Stimulated activated CD8-positive, alpha-beta memory T cell treated with anti-CD3 and anti-CD28 coated beads, Interleukin-12 subunit alpha, Interleukin-12 subunit beta, amount 100 ng/mL, for 24 hours (primary cell): Measurements from ENCODE around the gene LSAMP.

Experiments
- DNase-seq: peaks from one replicate; pipeline ENCODE4 v3.0.0-alpha.2; 2020; ENCODE audit errors: extremely low read depth

LSAMP gene

DNA sequence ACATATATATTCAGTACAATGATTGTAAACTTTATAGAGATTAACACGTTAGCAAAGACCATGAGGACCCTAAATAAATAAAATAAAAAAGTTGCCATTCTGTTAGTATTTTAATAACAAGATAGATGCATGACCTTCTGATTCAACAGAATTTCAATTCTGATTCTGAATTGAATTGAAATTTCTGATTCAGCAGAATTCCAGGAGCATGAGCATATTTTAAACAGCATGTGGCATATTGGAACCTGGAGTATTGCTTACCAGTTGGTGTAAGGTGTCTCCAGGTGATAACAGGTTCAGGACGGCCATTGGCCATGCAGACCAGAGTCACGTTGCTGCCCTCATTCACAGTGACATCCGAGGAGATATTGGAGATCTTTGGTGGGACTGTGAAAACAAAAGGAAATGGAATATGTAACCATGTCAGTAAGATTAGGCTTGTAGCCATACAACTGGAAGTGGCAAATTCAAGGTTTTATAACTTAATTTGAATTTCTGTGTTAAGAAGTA, 426.0 kb downstream of the LSAMP start:
- DNase-seq: no peak

DNA sequence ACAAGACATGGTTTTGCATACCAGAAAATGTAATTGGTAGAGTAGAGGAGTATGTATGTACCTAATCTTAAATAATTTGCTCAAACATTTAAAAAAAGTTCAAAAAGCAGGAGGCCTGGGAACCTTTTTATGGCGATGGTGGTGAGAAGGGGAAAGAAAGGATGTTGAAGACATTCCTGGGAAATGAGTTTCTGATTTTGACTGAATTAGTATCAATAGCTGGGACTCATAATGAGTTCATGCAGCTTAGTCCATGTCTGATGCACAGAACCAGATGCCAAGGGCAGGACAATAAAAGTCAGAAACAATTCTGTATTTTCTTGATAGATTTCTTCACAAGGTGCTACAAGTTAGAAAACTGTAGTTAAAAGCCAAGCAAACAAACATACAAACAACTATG, 426.6 kb downstream of the LSAMP start:
- no peak for DNase-seq

DNA sequence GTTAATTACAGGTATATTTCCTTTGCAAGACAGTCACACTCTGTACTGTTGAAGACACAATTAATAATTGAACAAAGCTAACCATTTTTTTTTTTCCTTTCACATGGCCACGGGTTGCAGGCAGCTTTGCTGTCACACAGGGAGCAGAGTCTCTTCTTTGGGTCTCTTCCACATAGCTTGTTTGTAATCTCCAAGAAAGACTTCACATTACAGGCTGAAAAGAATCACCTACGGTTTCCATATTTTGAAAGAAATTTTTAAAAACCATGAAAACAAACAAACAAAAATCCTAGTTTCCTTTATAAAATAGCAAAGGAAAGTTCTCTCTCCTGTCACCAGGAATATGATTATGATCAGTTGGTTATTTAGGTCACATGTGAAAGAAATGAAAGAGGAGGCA, 429.4 kb downstream of the LSAMP start:
- no peak for DNase-seq

DNA sequence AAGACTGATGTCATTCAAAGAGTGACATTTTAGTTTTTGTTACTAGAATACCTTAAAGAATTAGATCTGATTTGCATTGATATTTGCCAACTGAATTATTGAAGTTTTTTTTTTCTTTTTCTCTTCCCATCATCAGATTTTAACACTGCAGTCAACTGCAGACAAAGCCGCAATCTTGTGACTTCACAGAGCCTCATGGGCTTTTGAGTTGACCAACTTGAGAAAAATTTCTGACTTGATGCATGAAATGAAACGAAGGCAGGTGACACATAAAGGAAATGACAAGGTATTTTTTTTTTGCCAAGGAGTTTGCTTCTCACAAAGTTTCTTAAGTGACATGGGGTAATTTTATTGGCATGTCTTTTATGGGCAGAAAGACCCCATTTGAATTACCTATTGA, 438.3 kb downstream of the LSAMP start:
- DNase-seq: no peak

DNA sequence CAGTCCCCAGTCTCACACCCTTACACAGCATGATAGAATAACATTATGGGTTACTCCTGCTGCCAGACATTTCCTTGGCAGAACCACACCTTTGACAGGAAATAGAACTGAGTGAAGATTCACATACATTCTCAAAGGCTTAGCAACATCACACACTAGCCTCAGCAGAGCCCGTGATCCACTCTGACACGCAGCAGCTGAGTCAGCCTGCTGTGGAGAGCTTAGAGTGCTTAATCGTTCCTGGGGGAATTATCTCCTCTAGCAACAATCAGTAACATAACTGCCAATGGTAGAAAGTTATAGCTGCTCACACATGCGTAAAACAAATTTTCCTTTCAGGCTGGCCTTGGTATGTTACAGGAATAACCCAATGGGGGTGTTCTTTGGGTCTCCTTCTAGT, 439.9 kb downstream of the LSAMP start:
- no peak for DNase-seq

DNA sequence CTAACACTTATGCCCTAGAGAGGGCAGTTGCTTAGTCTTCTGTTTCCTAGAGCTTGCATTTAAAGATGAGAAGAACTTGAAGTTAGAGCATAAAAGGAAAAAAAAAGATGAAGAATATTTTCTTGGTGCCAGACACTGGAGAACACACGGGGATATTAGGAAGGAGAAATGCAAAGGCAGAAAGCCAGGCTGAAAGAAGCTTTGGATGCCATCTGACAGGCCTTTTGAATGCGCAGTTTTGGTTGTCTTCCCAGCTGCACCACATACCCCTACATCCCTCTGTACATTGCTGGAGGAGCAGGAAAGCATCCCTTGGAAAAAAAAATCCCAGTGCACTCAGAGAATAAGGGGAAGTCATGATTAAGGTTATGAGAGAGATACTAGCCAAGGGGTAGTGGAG, 443.1 kb downstream of the LSAMP start:
- DNase-seq: no peak

DNA sequence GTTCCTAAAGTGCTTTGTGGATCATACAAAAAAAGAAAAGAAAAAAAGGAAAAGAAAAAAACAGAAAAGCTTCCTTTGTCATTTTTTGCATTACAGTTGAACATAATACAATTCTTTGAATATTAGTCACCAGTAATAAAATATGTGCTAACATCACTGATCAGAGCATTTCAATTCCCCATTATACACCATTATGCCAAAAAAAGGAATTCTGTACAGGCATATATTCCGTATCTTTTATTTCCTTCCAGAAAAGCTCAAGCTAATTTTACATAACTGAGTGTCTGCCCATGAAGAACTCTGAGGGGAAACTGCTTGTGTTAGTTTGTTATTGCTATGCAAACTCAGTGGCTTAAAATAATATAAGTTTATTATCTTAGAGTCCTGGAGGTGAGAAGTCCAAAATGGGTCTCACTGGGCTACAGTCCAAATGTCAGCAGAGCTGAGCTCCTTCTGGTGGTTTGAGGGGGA, 444.1 kb downstream of the LSAMP start:
- DNase-seq: no peak

DNA sequence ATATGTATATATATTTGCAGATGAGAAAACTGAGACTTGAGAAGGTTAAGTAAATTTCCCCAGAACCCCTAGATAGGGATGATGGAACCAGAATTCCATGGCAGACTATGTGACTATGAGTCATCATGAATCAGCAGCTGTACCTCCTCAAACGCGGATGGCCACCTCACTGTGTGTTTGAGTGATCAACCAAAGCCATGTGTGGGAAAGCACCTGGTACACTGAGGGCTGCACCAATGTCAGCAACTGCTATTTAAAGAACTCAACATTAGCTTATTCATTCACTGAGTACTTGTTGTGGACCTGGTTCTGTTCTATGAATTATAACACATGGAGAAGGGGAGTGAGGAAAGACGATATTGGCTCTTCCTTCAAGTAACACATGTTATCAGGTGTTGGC, 445.0 kb downstream of the LSAMP start:
- no peak for DNase-seq

DNA sequence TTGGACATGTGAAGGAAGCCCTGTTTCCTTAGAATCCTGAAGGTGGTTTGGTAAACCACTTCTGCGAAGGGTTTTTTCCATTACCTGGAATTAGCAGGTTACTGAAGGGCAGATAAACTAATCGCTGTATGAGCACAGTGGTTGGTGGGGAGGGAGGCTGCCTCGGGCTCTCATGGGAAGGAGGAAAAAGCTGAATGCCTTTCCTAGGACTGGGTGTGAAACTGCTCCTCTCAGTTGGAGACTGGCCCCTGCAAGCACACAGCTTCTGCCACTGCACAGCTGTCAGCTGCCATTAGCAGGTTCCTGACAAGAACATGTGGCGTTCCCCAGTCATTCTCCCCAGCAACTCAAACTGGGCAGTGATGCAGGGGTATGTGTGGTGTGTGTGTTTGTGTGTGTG, 445.7 kb downstream of the LSAMP start:
- no peak for DNase-seq

DNA sequence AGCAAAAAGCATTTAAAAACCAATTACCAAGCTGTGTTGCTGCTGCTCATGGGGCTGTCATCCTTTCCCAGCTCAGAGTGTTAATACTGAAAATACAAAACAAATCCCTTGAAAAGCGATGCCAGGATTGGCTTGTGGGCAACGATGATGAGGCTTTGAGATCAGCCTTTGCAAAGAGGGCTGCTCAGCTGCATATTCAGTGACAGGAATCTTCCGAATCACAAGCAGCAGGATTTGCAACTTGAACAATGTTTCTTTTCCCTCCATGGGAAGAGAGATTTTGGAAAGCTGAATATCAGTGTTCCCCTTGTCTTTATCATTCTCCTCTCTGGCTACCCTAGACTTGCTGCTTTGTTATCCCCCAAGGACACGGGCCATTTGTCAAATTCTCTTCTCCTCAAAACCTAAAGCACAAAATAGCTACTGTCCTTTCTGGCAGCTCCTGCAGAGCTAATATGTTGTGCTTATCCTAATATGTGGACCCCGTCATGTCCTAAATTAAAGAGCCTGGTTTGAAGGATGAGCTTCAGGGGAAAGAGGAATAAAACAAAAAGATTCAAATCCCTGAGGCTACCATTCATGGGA, 446.2 kb downstream of the LSAMP start:
- DNase-seq: no peak

DNA sequence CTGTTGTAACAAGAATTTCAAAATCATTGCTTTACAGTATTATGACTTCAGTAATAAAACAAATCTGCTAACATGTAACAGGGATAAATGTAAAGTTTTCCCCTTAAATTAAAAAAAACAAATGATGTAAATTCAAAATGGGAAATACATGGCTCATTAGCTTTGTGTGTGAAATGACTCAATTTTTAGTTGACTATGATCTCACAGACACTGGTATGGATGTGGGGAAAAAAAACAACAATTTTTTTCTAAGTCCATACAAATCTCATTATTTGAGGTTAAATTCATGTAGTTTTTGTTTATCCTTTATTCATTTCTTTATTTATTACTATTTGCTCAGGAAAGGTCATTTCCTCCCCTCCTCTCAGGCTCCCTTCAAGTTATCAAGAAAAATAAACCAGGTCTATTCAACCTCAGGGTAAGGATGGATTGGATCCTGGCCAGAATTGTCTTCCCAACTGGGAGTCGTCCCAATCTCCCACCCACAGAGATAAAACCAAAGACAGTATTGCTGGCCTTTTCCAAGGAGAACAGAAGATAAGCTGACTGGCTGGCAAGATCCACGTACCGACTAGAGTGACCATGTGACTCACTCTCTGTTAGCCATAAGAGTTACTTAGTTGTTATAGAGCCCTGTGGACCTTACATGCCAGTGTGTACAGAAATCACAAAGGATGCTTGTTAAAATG, 448.7 kb downstream of the LSAMP start:
- DNase-seq: no peak

DNA sequence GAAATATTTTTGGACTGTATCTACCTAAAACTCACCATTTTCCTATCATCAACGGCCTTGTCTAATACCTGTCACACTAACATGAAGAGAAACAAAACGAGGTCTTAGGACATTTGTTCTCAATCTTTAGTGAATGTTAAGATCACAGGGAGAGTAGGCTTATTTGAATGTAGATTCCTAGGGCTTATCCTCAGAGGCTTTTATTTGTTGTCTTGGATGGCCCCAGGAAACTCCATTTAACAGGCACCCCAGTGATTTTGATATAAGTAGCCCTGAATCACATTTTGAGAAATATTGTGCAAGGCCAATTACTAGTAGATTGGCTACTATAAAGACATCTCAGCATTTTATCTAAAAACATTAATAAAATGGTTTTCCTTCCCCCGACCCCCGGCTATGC, 454.6 kb downstream of the LSAMP start:
- no peak for DNase-seq

DNA sequence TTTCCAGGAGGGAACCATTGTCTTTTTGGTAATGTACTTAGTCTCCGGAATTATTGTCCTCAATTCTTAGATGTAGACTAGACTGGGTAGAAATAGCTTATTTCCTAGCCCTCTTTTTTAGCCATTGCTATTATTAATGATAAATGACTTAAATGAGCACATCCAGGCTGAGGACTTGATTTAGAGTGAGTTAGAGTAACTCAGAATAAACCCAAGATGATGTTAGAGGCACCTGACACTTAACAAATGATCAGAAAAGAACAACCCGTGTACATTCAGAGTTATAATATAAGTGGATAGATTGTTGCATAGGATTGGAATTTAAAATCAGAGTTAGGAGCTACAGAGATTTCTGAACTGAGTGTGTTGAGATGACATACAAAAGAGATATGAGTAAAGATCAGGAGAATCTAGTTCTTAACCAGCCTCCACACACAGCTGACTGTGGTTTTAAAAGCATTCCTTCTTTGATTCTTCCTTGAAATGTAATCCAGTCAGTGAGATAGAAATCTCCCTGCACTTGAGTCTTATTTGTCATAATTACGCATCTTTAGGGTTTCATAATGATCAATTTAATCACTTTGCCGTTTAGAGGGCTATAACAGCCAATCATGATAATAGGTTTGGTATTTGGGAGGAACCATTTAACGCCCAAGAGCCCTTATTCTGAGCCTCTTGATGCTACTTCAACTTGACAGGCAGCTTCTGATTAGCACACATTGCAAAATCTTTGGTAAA, 455.4 kb downstream of the LSAMP start:
- DNase-seq: no peak

DNA sequence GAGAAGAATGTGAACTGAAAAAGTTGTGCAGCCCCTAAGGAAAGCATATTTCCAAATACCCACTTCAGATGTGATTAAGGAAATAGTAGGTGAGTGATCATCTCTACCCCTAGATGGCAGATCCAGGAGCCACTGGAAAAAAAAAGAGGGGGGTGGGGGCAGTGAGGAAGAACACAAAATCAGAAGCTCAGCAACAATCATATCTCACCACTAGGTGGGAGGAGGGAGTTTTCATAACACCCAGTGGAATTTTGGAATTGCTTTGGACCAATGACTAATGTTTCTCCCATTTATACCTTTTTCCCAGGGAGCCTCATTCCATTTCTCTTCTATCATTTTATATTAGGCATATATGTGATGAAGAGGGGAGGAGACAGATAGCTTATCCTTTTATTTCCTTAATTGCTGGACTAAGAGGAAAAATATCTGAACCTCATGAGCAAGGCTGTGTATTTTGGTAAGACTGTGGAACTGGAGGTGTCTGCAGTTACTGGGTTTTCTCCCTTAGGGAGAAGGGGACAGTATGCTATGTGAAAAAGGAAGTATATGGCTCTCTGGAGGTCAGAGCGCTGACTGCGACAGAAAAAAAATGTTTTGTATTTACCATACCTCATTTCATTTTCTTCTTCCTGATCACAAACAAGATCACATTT, 458.6 kb downstream of the LSAMP start:
- no peak for DNase-seq

DNA sequence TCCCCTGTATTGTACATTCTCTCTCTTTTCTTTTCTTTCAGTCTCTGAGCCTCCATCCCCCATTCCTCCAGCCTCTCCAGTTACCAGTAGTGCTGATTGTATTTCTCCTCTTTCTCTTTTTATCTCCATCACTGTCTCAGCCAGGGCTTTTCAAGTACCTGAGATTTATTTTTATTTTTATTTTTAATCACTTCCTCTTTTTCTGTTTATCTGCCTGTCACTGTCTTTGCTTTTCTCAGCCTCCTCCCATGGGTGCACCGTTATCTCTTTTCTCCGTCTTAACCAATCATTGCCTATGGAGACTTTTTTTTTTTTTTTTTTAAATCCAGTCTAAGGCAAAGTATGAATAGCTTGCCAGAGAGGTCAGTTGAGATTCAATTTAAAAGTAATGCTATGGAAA, 462.7 kb downstream of the LSAMP start:
- no peak for DNase-seq

DNA sequence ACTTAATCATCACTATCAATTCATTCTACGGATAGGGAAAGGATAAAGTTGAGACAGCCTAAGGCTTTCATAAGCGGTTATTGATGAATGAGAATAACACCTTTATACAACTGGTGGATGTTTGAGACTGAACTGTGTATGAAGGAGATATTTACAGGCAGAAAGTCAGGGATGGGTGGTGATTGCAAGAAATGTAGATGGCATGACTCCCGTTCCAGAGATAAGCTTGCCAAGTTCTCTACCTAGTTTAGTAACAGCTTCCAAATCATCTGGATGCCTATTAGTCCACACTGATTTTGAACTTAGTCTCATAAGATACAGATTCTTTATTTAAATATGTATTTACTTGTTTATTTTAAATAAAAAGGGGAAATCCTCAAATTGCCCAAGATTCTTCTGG, 463.2 kb downstream of the LSAMP start:
- no peak for DNase-seq

DNA sequence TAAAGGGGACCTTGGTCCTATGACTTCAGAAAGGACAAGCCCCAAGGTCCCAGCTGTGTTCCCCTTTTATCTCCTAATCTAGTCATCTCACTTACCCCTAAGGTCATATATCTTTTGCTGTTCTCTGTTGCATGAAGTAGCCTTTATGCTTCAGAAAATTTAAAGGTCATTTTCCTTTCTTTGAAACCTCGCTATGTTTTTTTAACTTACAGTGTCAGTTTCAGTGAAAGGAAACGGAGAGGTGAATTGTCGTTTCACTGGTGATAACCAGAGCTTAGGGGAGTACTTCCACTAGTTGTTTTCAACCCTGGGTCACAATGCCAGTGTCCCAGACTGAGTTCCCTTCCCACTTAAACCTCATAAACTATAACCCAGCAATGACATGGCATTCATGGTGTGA, 464.6 kb downstream of the LSAMP start:
- DNase-seq: no peak

DNA sequence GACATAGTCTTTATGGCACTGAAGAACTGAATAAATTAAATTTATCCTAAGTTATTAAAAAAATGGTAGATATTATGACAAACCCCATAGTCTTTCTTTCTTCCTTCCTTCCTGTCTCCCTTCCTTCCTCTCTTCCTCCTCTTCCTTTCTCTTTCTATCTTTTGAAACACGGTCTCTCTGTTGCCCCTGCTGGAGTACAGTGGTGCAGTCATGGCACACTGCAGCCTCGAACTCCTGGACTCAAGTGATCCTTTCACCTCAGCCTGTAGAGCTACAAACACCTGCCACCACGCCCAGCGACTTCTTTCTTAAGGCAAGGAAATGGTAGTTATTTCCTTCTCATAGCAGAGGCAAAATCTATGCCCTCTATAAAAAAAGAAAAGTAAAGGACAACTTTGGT, 467.4 kb downstream of the LSAMP start:
- DNase-seq: no peak

DNA sequence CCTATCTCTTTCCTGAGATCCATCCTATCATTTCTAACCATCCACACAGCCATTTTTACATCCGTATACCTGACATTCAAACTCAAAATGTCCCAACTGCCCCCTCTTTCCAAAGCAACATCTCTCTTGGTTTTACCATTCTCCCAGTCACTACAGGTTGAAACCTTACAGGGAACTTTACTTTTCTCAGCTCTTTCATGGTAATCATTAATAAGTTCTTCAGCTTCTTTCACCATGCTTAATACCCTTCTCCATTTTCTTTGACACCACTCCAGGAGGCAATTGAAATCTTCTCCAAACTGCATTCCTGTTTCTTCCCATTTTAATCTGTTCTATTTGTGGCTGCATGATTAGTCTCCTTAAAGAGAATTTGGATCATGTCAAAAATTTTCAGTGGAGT, 469.5 kb downstream of the LSAMP start:
- no peak for DNase-seq

DNA sequence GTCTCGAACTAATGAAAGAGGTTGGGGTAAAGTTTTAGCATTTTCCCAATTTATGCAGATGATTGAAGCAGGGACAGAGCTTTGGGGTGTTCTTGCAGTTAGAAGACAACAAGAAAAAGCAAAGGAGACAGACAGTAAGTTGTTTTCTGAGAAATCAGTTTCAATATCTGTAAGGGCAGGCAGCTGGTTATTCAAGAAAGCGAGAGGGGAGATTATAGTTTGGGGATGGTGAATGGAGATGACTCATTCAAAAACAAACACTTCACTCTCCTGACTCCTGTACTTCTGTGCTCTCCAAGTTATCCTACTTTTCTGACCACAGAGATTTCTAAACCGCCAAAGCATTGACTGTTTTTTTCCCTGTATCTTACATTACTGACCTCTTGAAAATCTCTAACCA, 469.9 kb downstream of the LSAMP start:
- no peak for DNase-seq

DNA sequence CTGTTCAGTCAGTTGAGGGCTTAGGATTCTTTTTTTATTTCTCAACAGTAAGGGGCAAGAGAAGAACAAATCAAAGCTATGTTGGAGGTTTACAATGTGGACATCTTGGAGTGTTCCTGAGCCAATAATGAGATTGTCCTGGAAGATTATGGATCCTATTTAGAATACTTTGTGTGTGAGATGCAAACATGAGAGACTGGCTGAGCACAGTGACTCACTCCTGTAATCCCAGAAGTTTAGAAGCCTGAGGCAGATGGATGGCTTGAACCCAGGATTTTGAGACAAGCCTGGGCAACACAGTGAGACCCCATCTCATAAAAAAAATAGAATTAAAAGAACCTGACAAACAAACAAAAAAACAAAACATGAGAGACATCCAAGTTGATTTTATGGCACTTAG, 470.3 kb downstream of the LSAMP start:
- no peak for DNase-seq

DNA sequence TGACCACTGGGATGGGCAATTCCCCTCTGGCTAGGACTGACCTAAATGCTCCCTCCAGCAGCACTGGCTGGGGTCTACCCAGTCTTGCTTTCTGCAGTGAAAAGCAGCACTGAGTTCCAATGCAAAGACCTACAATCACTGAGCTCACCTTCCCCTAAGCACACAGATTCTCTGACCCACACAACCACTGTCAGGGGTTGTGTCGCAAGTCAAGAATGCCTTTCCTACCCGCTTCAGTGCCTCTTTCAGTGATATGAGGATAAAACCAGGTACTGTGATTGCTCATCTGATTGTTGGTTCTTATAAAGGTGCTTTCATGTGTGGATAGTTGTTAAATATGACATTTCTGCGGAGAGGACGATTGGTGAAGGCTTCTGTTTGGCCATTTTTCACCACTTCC, 476.4 kb downstream of the LSAMP start:
- no peak for DNase-seq

DNA sequence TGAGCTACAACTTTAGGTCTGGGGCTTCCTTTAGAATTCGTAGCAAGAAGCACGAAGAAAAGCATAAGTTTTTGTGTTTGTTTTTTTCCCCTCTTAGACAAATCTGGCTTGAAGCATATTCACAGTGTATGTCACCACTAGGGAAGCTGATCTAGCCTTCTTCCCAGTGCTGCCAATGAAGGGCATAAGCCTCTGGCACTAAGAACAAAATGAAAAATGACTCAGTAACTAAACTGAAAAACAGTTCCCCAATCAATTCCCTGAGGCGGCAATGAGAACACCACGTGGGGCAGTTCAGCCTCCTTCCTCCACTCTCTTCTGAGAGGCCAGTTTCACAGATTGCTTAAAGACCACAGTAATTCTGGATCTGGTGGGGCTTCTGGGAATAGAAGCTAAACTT, 483.9 kb downstream of the LSAMP start:
- DNase-seq: no peak
